HG03354 (cell line): ENCODE measurements around the gene TGM1.

Experiments
- ATAC-seq: cut with Tn5 transposase; IDR thresholded peaks from one replicate; pipeline ENCODE4 v1.9.1; 2021; ENCODE audit warnings: mild to moderate bottlenecking; ENCODE audit not compliant: unreplicated experiment, poor library complexity, severe bottlenecking

Gene TGM1

DNA sequence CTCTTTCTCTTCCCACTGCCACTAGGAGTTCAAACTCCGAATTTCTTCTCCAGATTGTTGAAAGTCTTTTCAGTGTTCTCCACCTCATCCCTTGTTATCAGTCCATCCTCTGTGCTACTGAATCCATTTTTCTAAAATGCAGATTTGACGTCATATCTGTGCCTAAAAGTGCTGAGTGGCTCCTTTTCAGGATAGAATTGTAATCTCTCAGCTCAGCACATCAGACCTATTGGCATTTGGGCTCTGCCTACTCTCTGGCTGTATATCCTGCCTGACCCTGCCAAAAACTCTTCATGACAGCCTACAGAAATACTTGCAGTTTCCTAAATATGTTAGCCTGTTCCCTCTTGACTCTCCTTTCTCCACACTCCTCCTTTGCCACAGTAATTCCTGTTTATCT, 9.5 kb upstream of the TGM1 start:
- ATAC-seq, result no peak

DNA sequence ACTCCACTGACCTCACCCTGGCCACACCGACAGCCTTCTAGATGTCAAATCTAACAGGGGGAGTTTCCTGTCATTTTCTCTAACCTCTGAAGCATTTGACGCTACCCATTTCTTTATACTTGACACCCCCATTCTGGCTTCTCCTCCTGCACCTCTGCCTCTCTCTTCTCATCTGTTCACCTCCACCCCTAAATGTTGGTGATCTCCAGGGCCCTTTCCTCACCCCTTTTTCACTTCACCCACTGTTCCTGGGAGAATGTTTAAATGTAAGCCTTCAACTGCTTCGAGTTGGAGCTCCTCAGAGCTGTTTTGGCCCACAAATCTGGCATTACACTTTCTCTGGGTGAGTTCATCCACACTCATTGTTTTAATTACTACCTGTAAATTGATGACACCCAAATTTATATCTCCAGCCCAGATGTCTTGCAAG, 8.9 kb upstream of the TGM1 start:
- ATAC-seq, result no peak

GRCh38 chr14:24271134-24271833, 8.3 kb upstream of the TGM1 start, which contains the start of gene RABGGTA:
Gene RABGGTA (minus strand): TSS chr14:24271597. CDS start chr14:24271115, 482 bp downstream.
- ATAC-seq, result peak; percentile 90

DNA sequence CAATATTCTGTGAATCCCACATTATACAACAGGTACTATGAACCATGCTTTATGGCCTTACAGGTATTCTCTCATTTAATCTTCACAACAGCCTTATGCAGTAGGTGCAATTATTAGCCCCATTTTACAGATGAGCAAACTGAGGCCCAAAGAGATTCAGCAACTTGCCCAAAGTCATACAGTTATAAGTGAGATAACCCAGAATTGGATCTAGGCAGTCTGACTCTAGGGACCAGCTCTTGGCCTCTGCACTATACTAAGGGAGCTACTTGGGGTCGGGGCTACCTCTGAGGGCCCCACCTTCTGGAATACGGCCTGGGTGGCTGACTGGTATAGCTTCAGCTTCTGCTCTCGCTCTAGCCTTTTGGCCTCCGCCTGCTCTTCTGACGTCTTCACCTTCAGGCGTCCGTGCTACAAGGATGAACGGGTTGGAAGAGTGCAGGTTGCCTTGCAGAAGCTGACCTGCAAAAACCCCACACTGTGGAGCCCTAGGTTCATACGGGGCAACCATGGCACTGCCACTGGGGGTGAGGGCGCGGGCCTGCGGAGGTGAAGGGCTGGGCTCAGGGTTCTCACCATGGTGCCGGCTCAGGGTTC, 7.7 kb upstream of the TGM1 start:
- no peak for ATAC-seq

DNA sequence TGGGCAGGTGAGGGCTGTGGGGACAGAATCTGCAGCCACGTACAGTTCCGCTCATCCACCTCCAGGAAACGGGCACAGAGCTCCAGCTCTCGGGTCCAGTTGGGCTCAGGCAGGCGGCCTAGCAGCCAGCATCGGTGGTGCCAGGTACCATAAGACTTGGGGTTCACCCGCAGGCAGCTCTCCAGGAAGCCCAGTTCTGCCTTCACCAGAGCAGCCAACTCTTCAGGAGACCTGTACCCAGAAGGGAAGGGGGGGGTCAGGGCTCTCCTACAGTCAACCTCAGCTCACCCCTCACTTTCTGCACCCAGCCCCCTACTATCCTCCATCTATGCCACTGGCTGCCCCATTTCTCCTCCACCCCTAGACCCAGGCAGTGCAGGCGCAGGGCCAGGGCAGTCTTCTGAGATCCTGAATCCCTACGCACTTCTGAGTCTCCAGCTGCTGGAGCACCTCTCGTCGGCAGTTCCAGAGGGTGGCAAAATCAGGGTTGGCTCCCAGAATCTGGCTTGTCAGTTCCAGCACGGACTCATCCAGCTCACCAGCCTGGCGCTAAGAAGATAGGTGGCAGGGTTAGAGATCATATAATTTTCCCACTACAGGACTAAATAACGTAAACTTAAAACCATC, 7.0 kb upstream of the TGM1 start:
- ATAC-seq, result no peak

- no peak for ATAC-seq
Observed at GRCh38 chr14:24269368-24269767, 6.4 kb upstream of the TGM1 start.

DNA sequence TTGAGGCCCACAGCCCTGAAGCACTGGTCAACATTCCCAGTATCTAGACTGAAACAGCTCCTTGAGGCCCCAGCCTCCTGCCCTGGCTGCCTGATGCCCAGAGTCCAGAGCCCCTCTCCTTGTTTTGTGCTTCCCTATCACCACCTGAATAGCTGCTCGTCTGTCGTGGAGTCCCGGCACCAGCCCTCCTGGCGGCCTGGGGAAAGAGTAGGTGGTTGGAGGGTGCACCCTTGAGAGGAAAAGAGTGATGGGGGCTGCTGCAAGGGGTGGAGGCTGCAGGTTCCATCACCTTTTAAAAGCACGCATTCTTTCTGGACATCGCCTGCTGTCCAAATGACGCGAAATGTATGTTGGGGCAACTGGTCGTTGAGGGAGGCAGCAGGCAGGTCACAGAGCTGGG, 5.2 kb upstream of the TGM1 start:
- ATAC-seq, result no peak

- no peak for ATAC-seq
Observed at GRCh38 chr14:24267516-24267915, 4.5 kb upstream of the TGM1 start.

- ATAC-seq, result no peak
Observed at GRCh38 chr14:24266344-24267244, 3.6 kb upstream of the TGM1 start.

DNA sequence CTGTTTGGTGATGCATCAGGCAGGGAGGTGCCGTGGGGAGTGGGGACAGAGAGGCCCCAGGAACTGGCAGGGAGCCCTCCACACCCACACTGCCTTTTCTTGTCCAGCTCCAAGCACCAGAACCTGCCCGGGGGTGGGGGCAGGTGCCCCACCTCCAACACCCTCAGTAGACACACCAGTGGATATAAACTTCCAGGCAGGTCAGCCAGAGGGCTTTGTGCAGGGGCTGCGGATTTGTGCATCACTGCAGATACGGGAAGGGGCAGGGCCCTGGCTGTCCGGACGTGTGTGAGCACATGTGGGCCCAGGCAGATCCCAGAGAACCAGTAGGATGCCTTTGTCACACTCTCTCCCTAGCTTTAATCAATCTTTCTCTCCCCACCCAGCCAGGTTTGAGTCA, 1.3 kb upstream of the TGM1 start:
- ATAC-seq, result no peak

DNA sequence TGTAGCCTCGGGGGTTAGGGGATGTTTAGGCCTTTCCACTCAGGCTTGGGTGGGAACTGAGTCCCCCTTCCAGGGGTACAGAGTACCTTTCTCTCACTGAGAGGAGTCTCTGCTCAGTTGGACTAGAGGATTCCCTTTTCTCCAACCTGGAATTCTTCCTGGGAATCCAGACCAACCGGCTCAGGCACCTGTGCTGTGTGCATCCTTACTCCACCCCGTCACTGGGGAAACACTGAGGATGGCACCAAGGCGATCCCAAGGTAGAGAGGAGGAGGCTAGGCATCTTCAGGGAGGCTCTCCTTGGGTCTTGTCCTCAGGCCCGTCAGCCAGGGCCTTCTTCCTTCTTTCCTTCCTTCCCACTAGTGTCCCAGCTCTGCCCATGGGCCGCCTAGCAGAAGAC, 871 bp upstream of the TGM1 start:
- ATAC-seq, result no peak

DNA sequence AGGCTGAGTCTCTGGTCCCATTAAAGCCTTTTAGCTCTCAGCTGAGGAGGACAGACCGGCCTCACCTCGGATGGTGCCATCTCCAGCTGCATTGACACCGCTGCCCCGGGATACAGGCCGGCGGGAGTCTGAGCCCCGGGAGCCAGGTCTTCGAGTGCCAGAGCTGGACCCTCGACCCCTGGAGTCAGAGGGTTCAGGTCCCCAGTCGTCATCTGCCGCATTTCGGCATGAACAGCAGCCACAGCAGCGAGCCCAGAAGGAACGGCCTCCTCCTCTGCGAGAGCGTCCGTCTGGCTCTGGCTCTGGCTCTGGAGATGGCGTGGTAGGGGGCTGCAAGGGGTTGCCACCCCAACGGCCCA, 1.0 kb downstream of the TGM1 start:
- ATAC-seq, result no peak

- ATAC-seq, result no peak
Observed at GRCh38 chr14:24261256-24261968, 1.6 kb downstream of the TGM1 start.

- ATAC-seq, result no peak
Observed at GRCh38 chr14:24260780-24261157, 2.2 kb downstream of the TGM1 start.

DNA sequence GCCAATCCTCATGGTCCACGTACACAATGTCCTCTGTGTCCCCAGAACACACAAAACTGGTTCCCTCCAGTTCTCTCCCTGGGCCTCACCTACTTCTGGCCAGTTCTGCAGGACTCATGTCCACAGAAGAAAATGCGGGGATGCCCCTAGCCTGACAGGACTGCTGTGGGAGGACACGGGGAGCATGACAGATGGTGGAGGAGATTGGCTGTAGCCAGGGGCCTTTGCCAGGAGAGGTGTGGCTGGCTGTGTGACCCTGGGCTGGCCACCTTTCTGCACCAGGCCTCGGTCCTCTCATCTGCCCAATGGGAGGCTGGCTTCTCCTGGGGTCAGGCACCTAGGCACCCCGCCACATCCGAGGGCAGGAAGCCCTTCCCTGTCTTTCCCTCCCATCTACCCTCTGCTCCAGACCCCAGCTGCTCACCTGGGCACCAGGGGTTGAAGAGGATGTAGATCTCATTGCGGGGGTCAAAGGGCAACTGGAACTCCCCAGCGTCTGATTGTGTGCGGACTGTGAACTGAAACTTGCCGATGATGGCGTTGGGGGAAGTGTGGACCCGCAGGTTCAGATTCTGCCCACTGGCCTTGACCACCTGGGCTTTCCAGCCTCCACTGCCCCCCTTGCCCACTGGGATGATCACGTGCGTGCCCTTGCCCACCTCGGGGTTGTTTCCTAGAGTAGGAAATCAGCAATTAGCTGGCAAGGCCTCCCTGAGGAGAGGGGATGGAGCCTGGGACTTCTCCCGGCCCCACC, 2.8 kb downstream of the TGM1 start:
- no peak for ATAC-seq

DNA sequence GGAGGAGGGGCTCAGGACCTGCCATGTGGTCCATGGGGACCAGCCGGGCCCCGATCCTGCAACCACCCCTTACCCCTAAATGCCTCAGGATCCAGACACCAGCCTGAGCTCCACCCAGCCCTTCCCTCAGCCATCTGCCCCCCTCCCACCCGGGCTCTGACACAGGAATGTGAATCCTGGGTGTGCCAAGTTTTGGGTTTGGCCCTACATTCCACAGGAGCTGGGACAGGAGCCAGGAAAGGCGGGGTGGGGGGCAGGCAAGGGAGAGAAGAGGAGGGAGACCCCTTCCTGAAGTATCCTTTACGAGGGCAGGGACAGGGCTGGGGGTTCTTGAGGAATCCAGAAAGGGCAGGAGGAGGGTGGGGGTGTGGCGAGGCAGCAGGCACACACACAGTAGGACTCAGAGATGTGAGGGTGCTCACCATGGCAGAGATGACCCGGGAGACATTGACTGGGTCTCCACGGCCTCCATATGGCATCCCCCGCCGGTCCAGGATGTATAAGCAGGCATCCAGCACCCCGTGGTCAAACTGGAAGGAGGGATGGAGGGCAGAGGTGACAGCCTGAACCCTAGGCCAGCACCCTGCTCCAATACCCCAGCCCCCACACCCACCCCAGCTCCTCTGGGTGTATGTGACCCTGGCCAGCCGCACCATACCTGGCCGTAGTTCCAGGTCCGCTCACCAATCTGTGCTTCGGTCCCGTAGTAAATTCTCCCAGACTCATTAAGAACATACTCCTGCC, 3.5 kb downstream of the TGM1 start:
- no peak for ATAC-seq

- no peak for ATAC-seq
Observed at GRCh38 chr14:24258548-24259265, 4.3 kb downstream of the TGM1 start.

DNA sequence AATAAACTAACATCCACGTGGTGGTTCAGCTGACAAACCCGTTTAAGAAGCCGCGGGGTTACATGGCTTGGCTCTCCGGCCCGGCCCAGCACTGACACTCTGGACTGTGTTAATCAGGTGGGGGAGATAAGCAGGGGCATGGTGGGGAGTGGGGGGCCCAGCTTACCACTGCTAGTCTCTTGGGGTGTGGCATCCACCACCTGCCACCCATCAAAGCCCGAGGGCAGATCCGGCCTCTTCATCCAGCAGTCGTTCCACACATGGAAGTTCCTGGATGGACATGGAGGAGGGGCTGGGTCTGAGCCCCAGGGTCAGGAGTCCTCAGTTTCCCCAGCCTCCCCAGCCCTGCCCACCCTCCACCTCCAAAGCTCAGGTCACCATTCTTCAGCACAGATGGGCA, 4.9 kb downstream of the TGM1 start:
- no peak for ATAC-seq
